Liver (tissue), 9 donors: Measurements from ENCODE around the gene KCNJ18. TPM values are rescaled to one million over a fixed set of nuclear protein-coding genes. Genes with fewer than 3 reads are reported as not detected.
"Not testable (repeated sequence)": the region's sequence is repeated elsewhere in the genome, so short reads cannot be mapped to it uniquely, and the experiment has no call there.

ENCODE experiments used
- DNase-seq: peaks from one replicate; pipeline ENCODE4 v3.0.0-alpha.2; 2017; ENCODE audit warnings: low spot score
- H3K27ac ChIP-seq, 2 donors: one replicate each; pipeline ENCODE4 v1.7.0; 2013; ENCODE audit warnings: inconsistent platforms in 2 of 2, low read length in 2 of 2, control low read depth in 1 of 2, low read depth in 1 of 2, mild to moderate bottlenecking in 1 of 2
- H3K27me3 ChIP-seq, 4 donors: one replicate each; pipeline versions ENCODE4 v1.6.1 to v1.7.0; 2013; ENCODE audit warnings: low read length in 3 of 4, inconsistent platforms in 1 of 4, mild to moderate bottlenecking in 1 of 4, moderate library complexity in 1 of 4; ENCODE audit not compliant: control insufficient read depth in 4 of 4, insufficient read depth in 4 of 4
- H3K36me3 ChIP-seq, 4 donors: one replicate each; pipeline versions ENCODE4 v1.6.1 to v1.7.0; 2013; ENCODE audit warnings: low read length in 3 of 4, mild to moderate bottlenecking in 3 of 4, low read depth in 1 of 4, moderate library complexity in 1 of 4; ENCODE audit not compliant: control insufficient read depth in 4 of 4, insufficient read depth in 3 of 4
- H3K4me1 ChIP-seq, 4 donors: one replicate each; pipeline versions ENCODE4 v1.6.1 to v1.7.0; 2013; ENCODE audit warnings: low read length in 3 of 4, mild to moderate bottlenecking in 3 of 4, moderate library complexity in 1 of 4; ENCODE audit not compliant: control insufficient read depth in 4 of 4, insufficient read depth in 4 of 4
- H3K4me3 ChIP-seq, 3 donors: one replicate each; pipeline versions ENCODE4 v1.6.1 to v1.7.0; 2013; ENCODE audit warnings: low read length in 3 of 3, control low read depth in 1 of 3, low read depth in 1 of 3, mild to moderate bottlenecking in 1 of 3
- H3K9ac ChIP-seq, 2 donors: one replicate each; pipeline ENCODE4 v1.7.0; 2013; ENCODE audit warnings: low read length in 2 of 2, mild to moderate bottlenecking in 2 of 2, moderate library complexity in 2 of 2, control low read depth in 1 of 2, low read depth in 1 of 2
- H3K9me3 ChIP-seq, 4 donors: one replicate each; pipeline versions ENCODE4 v1.6.1 to v1.7.0; 2013; ENCODE audit warnings: low read length in 3 of 4; ENCODE audit not compliant: control insufficient read depth in 4 of 4
- REST ChIP-seq: IDR thresholded peaks from 2 replicates; pipeline ENCODE4 v1.6.1; 2016; ENCODE audit warnings: antibody characterized with exemption, mild to moderate bottlenecking
- RXRA ChIP-seq, 2 donors: IDR thresholded peaks; 2 replicates each; pipeline ENCODE4 v1.6.1; 2017 to 2018; ENCODE audit warnings: antibody characterized with exemption in 2 of 2, mild to moderate bottlenecking in 1 of 2
- YY1 ChIP-seq: IDR thresholded peaks from 2 replicates; pipeline ENCODE4 v1.6.1; 2016; ENCODE audit warnings: antibody characterized with exemption, mild to moderate bottlenecking
- ZBTB33 ChIP-seq: IDR thresholded peaks from 2 replicates; pipeline ENCODE4 v1.6.1; 2016; ENCODE audit warnings: antibody characterized with exemption
- WGBS: extraction: QIAGEN DNeasy Blood & Tissue Kit; methylation state at CpG from one replicate; pipeline ENCODE4 v1.1.7; 2013; 5-methylcytosine and 5-hydroxymethylcytosine counted together
- polyA plus RNA-seq, 2 donors: library from polyadenylated mRNA; stranded (reverse) in 1 of 2; unstranded in 1 of 2; fragments of 200-250 nt in 1 of 2; fragments of >200 nt in 1 of 2; fragmentation: Nextera tagmentation in 1 of 2; extraction: Ambion mirVana in 1 of 2; gene quantifications; one replicate each; pipeline versions ENCODE4 v1.2.1 to v1.2.3, GENCODE V29; 2013 to 2015
- total RNA-seq, 2 donors: library from RNA; depleted of rRNA; stranded (reverse); fragments of >200 nt; gene quantifications; one replicate each; pipeline ENCODE4 v1.2.3, GENCODE V29; 2014
- donor health status: healthy.
- donor health status: healthy.
- donor health status: healthy.
- donor health status: healthy.
- donor health status: healthy.

The KCNJ18 gene
- total and polyA plus RNA-seq, 4 donors: not detected

GRCh38 chr17:21680366-21680765, 12.0 kb upstream of the KCNJ18 start:
- no peak for TF ChIP-seq RXRA (IDR thresholded peaks at IDR 0.05)
- no peak for TF ChIP-seq YY1
- TF ChIP-seq REST: no peak
- no peak for TF ChIP-seq ZBTB33
- no peaks in the 10 kb centered on the region for H3K27me3 ChIP-seq
- H3K4me1 ChIP-seq: no peaks in the 10 kb centered on the region
- no peaks in the 10 kb centered on the region for H3K9me3 ChIP-seq
- no peaks in the 10 kb centered on the region for H3K36me3 ChIP-seq
- DNase-seq: peak; percentile 30
- 74% methylated on average over 19 of the region's 19 CpGs for WGBS
- H3K9ac ChIP-seq: no peak overlapping the region
- H3K4me3 ChIP-seq: no peak overlapping the region
- no peak overlapping the region for H3K27ac ChIP-seq

- H3K4me1 ChIP-seq, H3K9me3 ChIP-seq, H3K27me3 ChIP-seq, H3K4me3 ChIP-seq, H3K36me3 ChIP-seq, H3K27ac ChIP-seq, H3K9ac ChIP-seq: not testable (repeated sequence)
- WGBS: 56% methylated on average over 42 of the region's 42 CpGs
- peak; percentile 17 for DNase-seq
These were observed 11.4 kb upstream of the KCNJ18 start for GRCh38 chr17:21680850-21681351.

- not testable (repeated sequence) for H3K9ac ChIP-seq, H3K27ac ChIP-seq, H3K36me3 ChIP-seq, H3K27me3 ChIP-seq, H3K9me3 ChIP-seq, H3K4me1 ChIP-seq, DNase-seq, H3K4me3 ChIP-seq
- whole genome bisulfite sequencing: 72% methylated on average over 20 of the region's 20 CpGs
These were observed 10.7 kb upstream of the KCNJ18 start for GRCh38 chr17:21681576-21681975.

- not testable (repeated sequence) for H3K27ac ChIP-seq, DNase-seq, H3K4me3 ChIP-seq, H3K27me3 ChIP-seq, H3K9ac ChIP-seq, H3K9me3 ChIP-seq, H3K4me1 ChIP-seq, H3K36me3 ChIP-seq
- 81% methylated on average over 35 of the region's 36 CpGs for WGBS
These were observed 10.2 kb upstream of the KCNJ18 start for GRCh38 chr17:21682130-21682529.

GRCh38 chr17:21683142-21683712, 9.1 kb upstream of the KCNJ18 start:
- not testable (repeated sequence) for H3K4me3 ChIP-seq

GRCh38 chr17:21683897-21684296, 8.4 kb upstream of the KCNJ18 start:
- H3K27me3 ChIP-seq, H3K4me1 ChIP-seq, H3K4me3 ChIP-seq, H3K27ac ChIP-seq, H3K9ac ChIP-seq, H3K36me3 ChIP-seq, DNase-seq, H3K9me3 ChIP-seq: not testable (repeated sequence)
- WGBS: 76% methylated on average over 18 of the region's 18 CpGs

More at GRCh38 chr17:21683142-21683712, 9.1 kb upstream of the KCNJ18 start:
- H3K9me3 ChIP-seq, H3K4me1 ChIP-seq, H3K27me3 ChIP-seq, H3K36me3 ChIP-seq, H3K9ac ChIP-seq, H3K27ac ChIP-seq, DNase-seq: not testable (repeated sequence)
- WGBS: 75% methylated on average over 40 of the region's 46 CpGs
